ENCODE data around the gene PLEKHA3.
"Not testable (repeated sequence)": the region's sequence is repeated elsewhere in the genome, so short reads cannot be mapped to it uniquely, and the experiment has no call there.

Gene PLEKHA3

GRCh38 chr2:178480227-178481181 is at the start of gene PLEKHA3:
Gene PLEKHA3 (plus strand): TSS chr2:178480457. CDS start chr2:178480870, 413 bp downstream.
- peak; percentile 94 for DNase-seq

- DNase-seq = no peak
Observed at GRCh38 chr2:178436662-178437061, 43.6 kb upstream of the PLEKHA3 start.

GRCh38 chr2:178441426-178441825 is 38.8 kb upstream of the PLEKHA3 start:
- no peak for DNase-seq

- DNase-seq = no peak
Observed at GRCh38 chr2:178448968-178449661, 31.1 kb upstream of the PLEKHA3 start.

- peak; percentile 14 for DNase-seq
Observed at GRCh38 chr2:178449700-178450523, 30.3 kb upstream of the PLEKHA3 start.

- no peak for DNase-seq
Observed at GRCh38 chr2:178450524-178450773, 29.8 kb upstream of the PLEKHA3 start.

- peak; percentile 96 for DNase-seq
Observed at GRCh38 chr2:178450774-178451525, 29.3 kb upstream of the PLEKHA3 start, which contains the start of the genes PJVK and PRKRA. Gene PJVK (plus strand): TSS chr2:178451378. CDS start chr2:178453410, 2,032 bp downstream. Gene PRKRA (minus strand): TSS chr2:178451175. CDS start chr2:178451030, 145 bp downstream.

GRCh38 chr2:178452334-178452733 is 27.9 kb upstream of the PLEKHA3 start:
- no peak for DNase-seq

GRCh38 chr2:178452870-178453269 is 27.4 kb upstream of the PLEKHA3 start:
- peak; percentile 13 for DNase-seq

GRCh38 chr2:178455947-178456346 is 24.3 kb upstream of the PLEKHA3 start:
- no peak for DNase-seq

GRCh38 chr2:178457390-178457886 is 22.8 kb upstream of the PLEKHA3 start:
- no peak for DNase-seq

GRCh38 chr2:178469219-178469849 is 10.9 kb upstream of the PLEKHA3 start:
- DNase-seq = no peak

GRCh38 chr2:178471313-178471712 is 8.9 kb upstream of the PLEKHA3 start:
- DNase-seq = not testable (repeated sequence)

- DNase-seq = no peak
Observed at GRCh38 chr2:178473373-178473772, 6.9 kb upstream of the PLEKHA3 start.

GRCh38 chr2:178473931-178474330 is 6.3 kb upstream of the PLEKHA3 start:
- DNase-seq = no peak

- no peak for DNase-seq
Observed at GRCh38 chr2:178474560-178474959, 5.7 kb upstream of the PLEKHA3 start.

GRCh38 chr2:178476477-178476876 is 3.8 kb upstream of the PLEKHA3 start:
- DNase-seq = no peak

GRCh38 chr2:178477443-178478129 is 2.7 kb upstream of the PLEKHA3 start:
- no peak for DNase-seq

- peak; percentile 24 for DNase-seq
Observed at GRCh38 chr2:178478130-178478438, 2.2 kb upstream of the PLEKHA3 start.

- peak; percentile 79 for DNase-seq
Observed at GRCh38 chr2:178478439-178479274, 1.6 kb upstream of the PLEKHA3 start, which contains the start of gene FKBP7. Gene FKBP7 (minus strand): TSS chr2:178478600. CDS start chr2:178478499, 101 bp downstream.
